Measurements from ENCODE around the gene NDUFA6.

GRCh38 chr22:42065438-42066125 lies 25.0 kb downstream of the NDUFA6 start:
- TF ChIP-seq, protein P1, sequence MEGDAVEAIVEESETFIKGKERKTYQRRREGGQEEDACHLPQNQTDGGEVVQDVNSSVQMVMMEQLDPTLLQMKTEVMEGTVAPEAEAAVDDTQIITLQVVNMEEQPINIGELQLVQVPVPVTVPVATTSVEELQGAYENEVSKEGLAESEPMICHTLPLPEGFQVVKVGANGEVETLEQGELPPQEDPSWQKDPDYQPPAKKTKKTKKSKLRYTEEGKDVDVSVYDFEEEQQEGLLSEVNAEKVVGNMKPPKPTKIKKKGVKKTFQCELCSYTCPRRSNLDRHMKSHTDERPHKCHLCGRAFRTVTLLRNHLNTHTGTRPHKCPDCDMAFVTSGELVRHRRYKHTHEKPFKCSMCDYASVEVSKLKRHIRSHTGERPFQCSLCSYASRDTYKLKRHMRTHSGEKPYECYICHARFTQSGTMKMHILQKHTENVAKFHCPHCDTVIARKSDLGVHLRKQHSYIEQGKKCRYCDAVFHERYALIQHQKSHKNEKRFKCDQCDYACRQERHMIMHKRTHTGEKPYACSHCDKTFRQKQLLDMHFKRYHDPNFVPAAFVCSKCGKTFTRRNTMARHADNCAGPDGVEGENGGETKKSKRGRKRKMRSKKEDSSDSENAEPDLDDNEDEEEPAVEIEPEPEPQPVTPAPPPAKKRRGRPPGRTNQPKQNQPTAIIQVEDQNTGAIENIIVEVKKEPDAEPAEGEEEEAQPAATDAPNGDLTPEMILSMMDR (IDR thresholded peaks at IDR 0.05; ENCODE audit: low read length): no peak
- no peak for TF ChIP-seq EZH2 (IDR thresholded peaks at IDR 0.05; ENCODE audit: borderline replicate concordance, low read length)

Measured in OCI-LY1 (cell line).